HUES64 (cell line): ENCODE data around the gene FYN.

Experiments
- H3K27ac ChIP-seq: 2 replicates; pipeline ENCODE4 v1.7.0; 2013; ENCODE audit warnings: low read depth, low read length, inconsistent platforms
- H3K27me3 ChIP-seq: 2 replicates; pipeline ENCODE4 v1.6.1; 2013; ENCODE audit warnings: mild to moderate bottlenecking, low read length; ENCODE audit not compliant: insufficient read depth
- H3K36me3 ChIP-seq: 2 replicates; pipeline ENCODE4 v1.6.1; 2013; ENCODE audit warnings: mild to moderate bottlenecking, low read length; ENCODE audit not compliant: insufficient read depth
- H3K4me1 ChIP-seq: 2 replicates; pipeline ENCODE4 v1.6.1; 2013; ENCODE audit warnings: mild to moderate bottlenecking, low read length, moderate library complexity; ENCODE audit not compliant: insufficient read depth
- H3K4me3 ChIP-seq: 2 replicates; pipeline ENCODE4 v1.5.1; 2013; ENCODE audit warnings: mild to moderate bottlenecking, low read length, moderate library complexity
- H3K9ac ChIP-seq: 2 replicates; pipeline ENCODE4 v1.6.1; 2013; ENCODE audit warnings: mild to moderate bottlenecking, low read depth, low read length
- H3K9me3 ChIP-seq: 2 replicates; pipeline ENCODE4 v1.6.1; 2013; ENCODE audit warnings: low read depth, low read length; ENCODE audit not compliant: insufficient read depth
- WGBS: fragments of 150-250, 120-280 bp; methylation state at CpG from one replicate; pipeline ENCODE4 v1.1.7; 2013; ENCODE audit warnings: missing lambda C conversion rate; 5-methylcytosine and 5-hydroxymethylcytosine counted together

The FYN gene

GRCh38 chr6:111610548-111611172, 262.6 kb downstream of the FYN start:
- no peak overlapping the region for H3K9ac ChIP-seq
- WGBS, result 93% methylated on average over 2 of the region's 2 CpGs
- peaks cover 9% of the 10 kb centered on the region for H3K4me1 ChIP-seq
- no peaks in the 10 kb centered on the region for H3K9me3 ChIP-seq
- no peak overlapping the region for H3K27ac ChIP-seq
- no peaks in the 10 kb centered on the region for H3K36me3 ChIP-seq
- no peaks in the 10 kb centered on the region; the same call in 1 of the 2 replicates for H3K27me3 ChIP-seq
- no peak overlapping the region for H3K4me3 ChIP-seq
